SU-DHL-6 (cell line): Measurements from ENCODE around the gene RAB3GAP1.

ENCODE experiments used
- CTCF ChIP-seq: fragments of 200-600 bp; sonication (generic); IDR thresholded peaks from one replicate; pipeline ENCODE4 v1.5.1; 2017; ENCODE audit warnings: antibody characterized with exemption, mild to moderate bottlenecking, low read length, moderate library complexity; ENCODE audit not compliant: insufficient read depth, poor library complexity, severe bottlenecking
- EZH2phosphoT487 ChIP-seq: fragments of 200-600 bp; sonication (generic), shearing (Covaris generic); conservative IDR thresholded peaks from 2 replicates; pipeline ENCODE4 v1.6.1; 2018; ENCODE audit warnings: mild to moderate bottlenecking, antibody characterized with exemption, low read length, moderate library complexity, mixed read lengths

DNA sequence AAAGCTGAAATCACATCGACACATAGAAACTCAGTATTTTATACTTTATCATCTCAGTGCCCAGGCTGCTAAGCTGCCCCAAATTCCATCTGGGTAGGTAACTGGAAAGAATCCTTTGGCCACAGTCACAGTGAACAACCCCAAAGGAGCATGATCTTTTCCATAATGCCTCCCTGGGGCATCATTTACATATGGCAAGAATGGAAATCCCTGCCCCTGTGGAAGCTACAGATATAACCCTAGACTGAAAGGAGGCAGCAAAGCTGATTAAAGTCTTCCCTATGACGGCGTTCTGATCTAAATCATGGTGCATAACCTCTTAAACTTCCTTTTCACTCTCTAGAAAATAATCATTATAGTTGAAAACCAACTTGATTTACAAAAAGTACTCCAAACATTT lies 46.3 kb upstream of the RAB3GAP1 start:
- TF ChIP-seq CTCF, result no peak
- no peak for TF ChIP-seq EZH2phosphoT487
